ENCODE measurements around the gene ANP32A. TPM values are rescaled to one million over a fixed set of nuclear protein-coding genes. Genes with fewer than 3 reads are reported as not detected.
"Not testable (repeated sequence)": the region's sequence is repeated elsewhere in the genome, so short reads cannot be mapped to it uniquely, and the experiment has no call there.

Gene ANP32A
- total RNA-seq (2014; rRNA removed; shearing (Covaris generic)): 110 and 130 TPM in 2 replicates
- polyA plus RNA-seq (2014; cell fraction: nucleus; rRNA removed): 69.8 and 89.1 TPM in 2 replicates

DNA sequence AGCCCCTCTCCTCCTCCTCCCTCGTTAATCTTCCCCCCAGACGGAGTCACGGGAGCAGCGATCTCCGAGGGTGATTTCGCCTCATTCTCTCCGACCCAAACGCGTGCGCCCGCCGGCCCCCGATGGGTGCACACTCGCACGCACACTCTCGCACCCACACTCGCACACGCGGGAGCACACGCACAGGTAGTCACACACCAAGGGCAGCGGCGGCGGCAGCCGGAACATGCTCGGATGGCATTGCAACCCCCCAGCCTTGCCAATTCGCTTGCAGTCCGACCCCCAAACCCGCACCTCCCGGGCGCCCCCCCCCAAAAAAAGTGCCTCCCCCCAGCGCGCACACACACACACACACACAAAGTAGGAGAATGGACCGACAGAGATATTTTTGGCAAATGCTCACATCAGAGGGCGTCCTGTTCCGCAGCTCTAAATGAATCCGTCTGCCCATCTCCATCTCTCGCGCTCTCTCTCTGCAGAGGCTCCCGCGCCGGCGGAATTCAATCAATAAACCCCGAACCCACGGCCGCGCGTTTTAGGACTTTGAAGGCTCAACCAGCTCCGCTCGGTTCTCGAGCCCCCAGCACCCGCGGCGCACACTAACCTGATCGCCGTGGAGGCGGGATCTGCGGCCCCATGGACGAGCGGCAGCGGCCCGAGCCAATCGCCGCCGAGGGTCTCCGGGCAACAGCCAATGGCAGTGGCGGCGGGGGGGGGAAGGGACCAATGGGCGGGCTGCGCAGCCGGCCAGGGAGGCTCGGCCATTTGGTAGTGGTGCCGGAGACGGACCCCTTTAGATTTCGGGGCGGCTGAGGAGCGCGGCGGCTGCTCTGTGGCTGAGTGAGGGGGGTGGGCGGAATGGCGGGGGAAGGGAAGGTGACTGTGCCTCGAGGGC is at the start of gene ANP32A:
Gene ANP32A, minus strand, starts transcription at position 601 of the 895 bp plus-strand sequence. Its CDS starts 144 bp downstream, at position 457.
- DNase-seq (ENCODE audit: extremely low read depth, low read depth): peak; percentile 90

DNA sequence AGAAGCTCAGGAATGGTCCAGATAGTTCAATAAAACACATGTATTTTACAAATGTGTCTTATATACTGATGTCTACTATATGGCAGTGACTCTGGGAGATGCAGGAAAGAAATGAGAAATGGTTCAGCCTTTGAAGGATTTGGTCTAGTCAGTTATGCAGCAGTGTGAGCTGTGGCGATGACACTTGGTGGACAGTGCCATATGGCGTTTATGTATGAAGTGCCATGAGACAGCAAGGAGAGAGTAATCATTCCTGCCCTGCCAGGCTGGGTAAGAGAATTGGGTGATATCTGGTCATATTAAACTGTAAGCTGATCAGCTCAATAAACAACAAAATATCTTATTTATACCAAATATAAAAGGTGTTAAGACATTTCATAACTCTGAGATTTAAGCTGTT is 47.6 kb upstream of the ANP32A start:
- DNase-seq (ENCODE audit: extremely low read depth, low read depth): no peak

DNA sequence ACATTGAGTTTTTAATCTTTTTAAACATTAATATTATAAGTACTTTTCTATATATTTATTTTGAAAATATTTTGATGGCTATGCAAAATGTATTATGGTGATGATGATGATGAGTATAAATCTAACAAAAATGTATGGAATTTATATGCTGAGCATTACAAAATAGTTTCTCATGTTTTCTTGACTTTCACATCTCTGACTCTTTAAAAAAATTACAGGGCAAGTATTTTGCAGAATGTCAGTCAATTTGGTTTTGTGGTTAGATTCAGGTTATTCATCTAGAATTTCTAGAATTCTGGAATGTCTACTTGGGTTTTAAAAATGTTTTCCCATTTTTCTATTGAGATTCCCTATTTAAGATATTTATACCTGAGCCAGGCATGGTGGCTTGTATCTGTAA is 41.7 kb upstream of the ANP32A start:
- no peak for DNase-seq (ENCODE audit: extremely low read depth, low read depth)

DNA sequence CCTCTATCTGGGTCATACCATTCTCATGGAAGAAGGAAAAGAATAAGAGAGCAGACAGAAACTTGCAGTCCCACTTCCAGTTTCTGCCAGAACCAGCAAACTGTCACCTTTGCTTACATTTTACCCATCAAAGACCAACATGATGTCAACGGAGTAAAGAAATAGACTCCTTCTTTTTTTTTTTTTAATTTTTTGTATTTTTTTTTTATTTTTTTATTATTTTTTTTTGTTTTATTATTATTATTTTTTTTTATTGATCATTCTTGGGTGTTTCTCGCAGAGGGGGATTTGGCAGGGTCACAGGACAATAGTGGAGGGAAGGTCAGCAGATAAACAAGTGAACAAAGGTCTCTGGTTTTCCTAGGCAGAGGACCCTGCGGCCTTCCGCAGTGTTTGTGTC is 38.0 kb upstream of the ANP32A start:
- not testable (repeated sequence) for DNase-seq (ENCODE audit: extremely low read depth, low read depth)

DNA sequence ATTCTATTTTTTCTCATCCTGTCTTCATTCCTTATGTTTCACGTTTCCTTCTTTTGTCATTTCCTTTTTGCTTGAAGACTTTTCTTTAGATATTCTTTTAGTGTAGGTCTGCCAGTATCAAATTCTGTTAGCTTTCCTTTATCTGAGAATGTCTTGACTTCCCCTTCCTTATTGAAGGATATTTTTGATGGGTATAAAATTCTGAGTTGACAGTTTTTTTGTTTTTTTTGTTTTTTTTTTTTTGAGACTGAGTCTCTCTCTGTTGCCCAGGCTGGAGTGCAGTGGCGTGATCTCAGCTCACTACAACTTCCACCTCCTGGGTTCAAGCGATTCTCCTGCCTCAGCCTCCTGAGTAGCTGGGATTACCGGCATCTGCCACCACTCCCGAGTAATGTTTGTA is 36.7 kb upstream of the ANP32A start:
- not testable (repeated sequence) for DNase-seq (ENCODE audit: extremely low read depth, low read depth)

DNA sequence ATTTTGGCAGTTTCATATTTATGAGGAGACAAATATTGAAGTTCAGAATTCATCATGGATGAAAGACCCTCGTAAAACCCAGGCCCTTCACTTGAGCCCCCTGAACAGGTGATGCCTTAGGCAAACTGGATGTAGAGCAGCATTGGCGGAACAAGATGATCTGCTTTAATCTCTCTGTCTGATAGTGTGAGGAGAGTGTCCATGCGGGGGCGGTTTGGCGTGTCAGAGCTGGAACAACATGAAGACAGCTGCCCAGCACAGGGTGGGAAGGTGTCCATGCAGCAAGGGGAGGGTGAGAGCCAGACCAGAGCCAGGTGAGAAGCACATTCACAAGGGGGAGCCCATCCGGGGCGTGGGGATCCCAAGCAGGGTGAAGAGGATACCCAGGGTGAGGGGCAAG is 31.8 kb upstream of the ANP32A start:
- no peak for DNase-seq (ENCODE audit: extremely low read depth, low read depth)

DNA sequence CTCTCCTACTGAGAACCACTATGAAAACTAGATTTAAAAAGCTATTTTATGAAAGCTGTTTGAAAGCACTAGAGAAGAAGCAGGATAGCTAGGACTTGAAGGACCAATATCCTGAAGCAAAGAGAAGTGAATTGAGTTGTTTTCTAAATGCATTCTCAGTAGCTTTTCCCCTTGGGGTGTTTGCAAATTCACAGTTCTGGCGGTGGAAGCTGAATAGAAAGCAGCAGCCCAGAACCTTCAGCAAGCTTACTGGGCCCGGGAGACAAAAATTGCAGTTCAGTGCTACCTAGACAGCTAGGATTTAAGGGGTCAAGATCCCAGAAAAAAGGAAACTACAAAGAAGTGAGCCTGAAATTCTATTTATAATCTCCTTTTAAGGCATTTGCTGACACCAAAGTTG is 31.3 kb upstream of the ANP32A start:
- DNase-seq (ENCODE audit: extremely low read depth, low read depth): no peak

DNA sequence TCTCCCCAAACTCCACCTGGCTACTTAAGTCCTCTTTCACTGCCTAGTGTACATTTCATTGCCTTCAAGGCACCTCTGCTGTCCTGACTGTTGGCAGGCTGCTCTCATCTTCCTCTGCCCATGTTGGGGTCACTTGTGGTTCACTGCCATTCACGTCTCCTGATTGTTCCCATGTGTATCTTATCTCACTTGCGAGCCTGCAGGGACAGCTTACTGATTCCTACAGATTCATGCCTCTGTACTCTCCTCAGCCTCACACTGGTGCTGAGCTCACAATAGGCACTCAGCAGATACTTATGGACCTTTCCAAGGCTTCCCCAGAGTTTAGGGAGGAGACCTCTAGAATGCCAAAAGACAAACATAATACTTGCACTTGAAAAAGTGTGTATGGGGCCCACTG is 28.8 kb upstream of the ANP32A start:
- DNase-seq (ENCODE audit: extremely low read depth, low read depth): no peak

DNA sequence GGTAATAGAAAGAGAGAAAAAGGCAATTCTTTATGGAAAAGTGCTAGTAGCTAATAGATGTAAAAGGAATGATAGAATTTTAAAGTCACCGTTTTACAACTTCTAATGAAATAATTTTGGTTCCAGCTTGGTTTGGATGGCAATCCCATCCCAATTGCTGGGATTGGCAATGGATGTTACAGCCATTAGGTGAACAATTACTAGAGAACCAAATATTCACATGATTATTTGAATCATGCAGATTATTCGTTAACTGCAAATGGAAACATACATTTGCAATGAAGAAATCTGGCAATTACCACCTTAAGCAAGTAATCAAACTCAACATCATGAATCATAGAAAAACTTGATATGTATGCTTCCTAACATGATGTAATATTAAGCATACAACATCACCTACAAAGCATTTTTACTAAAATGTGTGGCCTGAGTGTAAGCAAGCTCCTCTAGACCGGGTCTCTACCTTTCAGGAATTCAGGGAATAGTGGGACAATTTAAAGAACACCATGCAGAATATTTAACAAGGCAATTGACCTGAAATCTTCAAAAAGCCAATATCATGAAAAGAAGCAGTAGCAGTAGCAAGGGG is 26.2 kb upstream of the ANP32A start:
- DNase-seq (ENCODE audit: extremely low read depth, low read depth): no peak

DNA sequence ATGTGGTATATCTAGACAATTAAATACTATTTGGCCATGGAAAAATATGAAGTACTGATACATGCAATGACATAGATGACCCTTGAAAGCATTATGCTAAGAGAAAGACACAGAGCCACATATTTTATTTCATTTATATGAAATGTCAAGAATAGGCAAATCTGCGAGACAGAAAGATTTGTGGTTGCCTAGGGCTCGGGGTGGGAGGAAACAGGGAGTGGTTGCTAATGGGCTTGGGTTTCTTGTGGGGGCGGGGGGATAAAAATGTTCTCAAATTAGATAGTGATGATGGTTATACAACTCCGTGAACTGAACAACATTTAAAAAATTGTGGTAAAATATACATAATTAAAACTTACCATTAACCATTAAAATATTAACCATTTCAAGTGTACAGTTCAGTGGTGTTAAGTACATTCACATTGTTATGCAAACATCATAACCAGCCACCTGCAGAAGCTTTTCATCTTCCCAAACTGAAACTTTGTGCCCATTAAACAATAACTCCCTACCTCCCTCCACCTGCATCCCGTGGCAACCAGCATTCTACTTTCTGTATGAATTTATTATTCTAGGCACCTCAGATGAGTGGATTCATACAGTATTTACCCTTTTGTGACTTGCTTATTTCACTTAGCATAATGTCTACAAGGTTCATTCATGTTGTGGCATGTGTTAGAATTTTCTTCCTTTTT is 24.3 kb upstream of the ANP32A start:
- DNase-seq (ENCODE audit: extremely low read depth, low read depth): no peak

DNA sequence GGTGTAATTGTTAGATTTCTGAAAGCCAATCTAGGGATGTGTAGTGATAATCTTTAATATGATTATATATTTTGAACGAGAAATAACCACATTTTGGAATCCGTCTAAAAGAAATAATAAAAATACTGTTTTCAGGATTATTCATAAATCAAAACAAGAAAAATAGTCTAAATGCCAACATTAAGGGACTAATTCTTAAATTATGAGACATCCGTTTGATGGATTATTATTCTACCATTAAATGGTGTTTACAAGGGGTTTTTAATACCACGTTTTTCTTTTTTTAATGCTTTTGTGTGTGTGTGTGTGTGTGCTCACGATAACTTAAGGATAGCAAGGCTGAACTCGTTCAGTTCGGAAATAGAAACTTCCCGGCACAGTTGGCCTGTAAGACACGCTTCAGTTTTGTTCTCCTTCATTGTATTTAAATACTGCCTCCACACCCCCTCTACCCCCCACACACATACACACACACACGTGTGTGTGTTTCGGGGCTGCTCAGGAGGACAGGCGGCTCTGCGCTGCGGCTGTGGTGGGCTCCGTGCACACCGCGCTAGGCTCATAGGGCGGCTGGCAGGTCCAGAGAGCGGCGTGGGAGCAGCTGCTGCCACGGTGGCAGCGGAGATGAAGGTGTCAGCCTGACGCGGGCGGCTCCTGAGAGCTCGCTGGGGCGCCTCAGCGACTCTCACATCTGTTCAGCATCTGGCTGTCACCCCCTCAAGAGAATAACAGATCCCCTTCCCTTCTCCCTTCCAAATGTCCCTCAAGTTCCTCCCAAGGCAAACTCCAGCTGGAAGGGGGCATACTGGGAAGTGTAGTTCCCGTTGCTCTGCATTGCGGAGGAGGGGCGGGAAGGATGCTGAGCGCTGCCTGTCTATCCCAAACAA is 23.0 kb upstream of the ANP32A start:
- no peak for DNase-seq (ENCODE audit: extremely low read depth, low read depth)

DNA sequence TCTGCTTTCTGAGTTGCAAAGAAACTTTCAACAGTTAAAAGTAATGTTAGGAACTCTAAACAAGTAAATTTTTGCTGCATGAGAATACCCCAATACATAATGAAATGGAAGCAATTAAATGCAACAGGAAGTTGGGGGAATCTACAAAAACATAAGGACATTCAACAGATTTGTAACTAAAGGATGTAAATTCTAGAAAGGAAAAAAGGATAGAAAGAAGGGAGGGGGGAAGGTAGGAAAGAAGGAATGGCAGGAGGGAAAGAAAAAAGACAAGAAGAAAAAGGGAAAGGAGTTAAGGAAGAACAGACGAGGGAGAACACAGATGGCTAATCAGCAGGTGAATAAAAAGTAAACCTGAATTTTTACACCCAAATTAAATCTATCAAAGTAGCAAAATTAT is 22.3 kb upstream of the ANP32A start:
- DNase-seq (ENCODE audit: extremely low read depth, low read depth): no peak

DNA sequence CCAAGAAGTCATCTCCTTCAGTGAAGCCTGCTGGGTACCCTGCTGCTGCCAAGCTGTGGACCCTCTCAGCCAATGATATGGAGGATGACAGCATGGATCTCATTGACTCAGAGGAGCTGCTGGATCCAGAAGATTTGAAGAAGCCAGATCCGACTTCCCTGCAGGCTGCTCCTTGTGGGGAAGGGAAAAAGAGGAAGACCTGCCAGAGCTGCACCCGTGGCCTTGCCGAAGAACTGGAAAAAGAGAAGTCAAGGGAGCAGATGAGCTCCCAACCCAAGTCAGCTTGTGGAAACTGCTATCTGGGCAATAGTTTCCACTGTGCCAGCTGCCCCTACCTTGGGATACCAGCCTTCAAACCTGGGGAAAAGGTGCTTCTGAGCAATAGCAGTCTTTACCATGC is 13.7 kb upstream of the ANP32A start:
- no peak for DNase-seq (ENCODE audit: extremely low read depth, low read depth)

DNA sequence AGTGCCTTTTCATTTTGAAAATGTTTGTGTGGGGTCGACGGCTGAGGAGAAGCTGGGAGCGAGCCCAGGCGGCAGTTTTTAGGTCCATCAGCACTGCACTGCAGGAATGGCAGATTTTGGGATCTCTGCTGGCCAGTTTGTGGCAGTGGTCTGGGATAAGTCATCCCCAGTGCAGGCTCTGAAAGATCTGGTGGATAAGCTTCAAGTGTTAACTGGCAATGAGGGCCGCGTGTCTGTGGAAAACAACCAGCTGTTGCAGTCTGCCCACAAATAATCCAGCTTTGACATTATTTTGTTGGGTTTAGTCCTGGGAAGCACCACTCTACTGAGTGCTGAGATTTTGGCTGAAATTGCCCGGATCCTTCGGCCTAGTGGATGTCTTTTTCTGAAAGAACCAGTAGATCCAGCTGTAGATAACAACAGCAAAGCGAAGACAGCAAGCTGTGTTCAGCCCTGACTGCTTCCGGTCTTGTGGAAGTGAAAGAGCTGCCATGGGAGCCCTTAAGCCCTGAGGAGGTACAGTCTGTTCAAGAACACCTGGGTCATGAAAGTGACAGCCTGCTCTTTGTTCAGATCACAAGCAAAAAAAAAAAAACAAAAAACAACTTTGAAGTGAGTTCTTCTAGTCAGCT is 13.1 kb upstream of the ANP32A start:
- DNase-seq (ENCODE audit: extremely low read depth, low read depth): no peak

DNA sequence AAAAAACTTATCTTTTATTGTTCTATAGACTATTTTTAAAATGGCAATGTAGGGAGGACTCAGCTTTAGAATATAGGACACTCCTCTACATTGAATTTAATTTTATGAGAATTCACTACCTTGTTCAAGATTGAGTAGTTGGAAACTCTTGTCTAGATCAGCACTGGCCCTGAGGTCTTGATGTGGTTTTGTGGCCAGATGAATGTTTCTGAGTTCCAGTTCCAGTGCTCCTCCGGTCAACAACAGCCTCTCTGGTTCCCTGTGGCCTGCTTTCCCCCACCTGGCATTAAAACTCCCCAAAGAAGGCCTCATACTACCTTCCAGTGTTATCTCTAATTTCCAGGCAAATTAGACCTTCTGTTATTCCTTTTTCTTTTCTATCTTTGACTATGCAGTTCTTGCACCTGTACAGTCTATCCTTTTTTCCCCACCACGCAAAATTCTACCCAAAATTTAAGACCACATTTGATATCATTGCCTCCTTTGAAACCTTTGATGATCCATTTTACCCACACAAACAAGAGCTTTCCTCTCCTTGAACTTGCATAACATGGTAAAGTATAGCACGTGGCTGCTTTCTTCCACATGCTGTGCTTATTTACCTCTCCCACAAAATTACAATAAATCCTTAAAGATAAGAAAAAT is 9.6 kb upstream of the ANP32A start:
- no peak for DNase-seq (ENCODE audit: extremely low read depth, low read depth)

DNA sequence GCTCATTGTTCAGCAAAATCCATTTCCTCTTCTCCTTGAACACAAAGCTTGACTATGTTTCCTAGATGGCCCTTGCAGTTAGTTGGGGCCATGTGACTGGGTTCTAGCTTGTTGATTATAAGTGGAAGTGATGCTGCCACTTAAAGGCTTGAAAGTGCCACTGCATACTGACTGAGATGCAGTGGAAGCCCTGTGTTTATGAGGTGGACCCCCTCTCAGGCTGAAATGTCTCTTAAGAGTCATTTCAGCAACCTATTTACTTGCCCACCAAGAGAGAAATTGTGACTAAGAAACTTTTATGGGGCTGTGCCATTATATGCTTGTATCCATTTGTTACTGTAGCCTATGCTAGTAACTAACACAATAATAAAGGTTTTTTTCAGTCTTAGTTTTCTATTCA is 8.4 kb upstream of the ANP32A start:
- no peak for DNase-seq (ENCODE audit: extremely low read depth, low read depth)

DNA sequence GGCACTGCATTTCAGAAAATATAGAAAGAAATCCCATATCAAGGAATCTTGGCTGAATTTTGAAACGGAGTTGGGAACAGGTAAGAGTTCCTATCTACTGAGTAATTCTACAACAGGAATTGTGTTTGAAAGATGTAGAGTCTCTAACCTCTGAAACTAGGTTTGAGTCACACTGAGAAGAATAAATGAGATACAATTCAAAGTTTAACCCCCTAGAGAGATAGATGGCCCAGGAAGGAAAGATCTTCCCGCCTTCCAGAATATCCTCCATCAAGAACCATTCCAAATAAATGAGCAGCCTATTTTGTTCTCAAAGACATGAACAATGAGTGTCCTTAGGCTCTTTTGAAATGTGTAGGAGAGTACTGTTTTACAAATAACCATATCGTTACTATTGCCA is 2.9 kb upstream of the ANP32A start:
- no peak for DNase-seq (ENCODE audit: extremely low read depth, low read depth)

DNA sequence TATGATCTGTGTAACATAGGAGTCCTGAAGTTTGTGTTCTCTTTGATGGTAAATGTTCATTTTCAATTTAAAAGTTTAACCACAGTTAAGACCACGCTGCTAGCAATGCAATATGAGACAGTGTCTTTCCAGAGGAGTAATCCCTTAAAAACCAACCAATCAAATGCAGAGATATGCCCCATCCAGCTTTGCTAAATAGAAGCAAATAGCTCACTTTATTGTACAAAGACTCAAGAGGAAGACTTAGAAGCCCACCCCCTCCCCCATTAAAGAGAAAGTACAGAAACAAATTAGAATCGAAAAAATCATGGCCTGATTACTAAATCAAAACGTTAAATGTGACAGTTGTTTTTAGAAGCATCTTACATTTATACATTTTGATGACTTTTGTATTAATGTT is 2.1 kb upstream of the ANP32A start:
- no peak for DNase-seq (ENCODE audit: extremely low read depth, low read depth)

DNA sequence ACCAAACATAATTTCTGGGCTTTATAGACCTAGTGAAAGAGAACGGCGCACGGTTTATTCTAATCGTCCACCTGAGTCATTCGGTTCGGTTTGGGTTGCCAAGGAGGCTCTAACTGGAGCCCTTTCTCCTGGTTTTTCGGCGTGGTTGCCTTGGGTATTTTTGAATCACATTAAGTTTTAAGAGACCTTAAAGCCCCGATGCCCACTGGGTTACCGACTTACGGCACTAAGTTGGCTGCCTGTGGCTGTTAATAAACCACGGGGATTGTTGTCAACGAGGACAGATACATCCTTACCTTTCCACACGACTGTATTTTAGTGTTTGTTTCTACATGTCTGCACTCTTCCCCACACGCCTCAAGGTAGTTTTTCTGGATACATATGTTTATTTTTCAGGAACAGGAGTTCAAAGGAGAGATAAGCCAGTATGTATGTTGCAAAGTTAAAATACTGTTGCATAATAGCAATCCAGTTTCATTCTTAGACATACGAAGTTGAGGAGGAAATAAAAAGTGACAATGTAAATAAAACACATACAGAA is 1.2 kb upstream of the ANP32A start:
- DNase-seq (ENCODE audit: extremely low read depth, low read depth): no peak
